ENCODE data around the gene CD9. TPM values are rescaled to one million over a fixed set of nuclear protein-coding genes. Genes with fewer than 3 reads are reported as not detected.

The CD9 gene
- total and polyA plus RNA-seq, 2 donors: 215 to 554 TPM

DNA sequence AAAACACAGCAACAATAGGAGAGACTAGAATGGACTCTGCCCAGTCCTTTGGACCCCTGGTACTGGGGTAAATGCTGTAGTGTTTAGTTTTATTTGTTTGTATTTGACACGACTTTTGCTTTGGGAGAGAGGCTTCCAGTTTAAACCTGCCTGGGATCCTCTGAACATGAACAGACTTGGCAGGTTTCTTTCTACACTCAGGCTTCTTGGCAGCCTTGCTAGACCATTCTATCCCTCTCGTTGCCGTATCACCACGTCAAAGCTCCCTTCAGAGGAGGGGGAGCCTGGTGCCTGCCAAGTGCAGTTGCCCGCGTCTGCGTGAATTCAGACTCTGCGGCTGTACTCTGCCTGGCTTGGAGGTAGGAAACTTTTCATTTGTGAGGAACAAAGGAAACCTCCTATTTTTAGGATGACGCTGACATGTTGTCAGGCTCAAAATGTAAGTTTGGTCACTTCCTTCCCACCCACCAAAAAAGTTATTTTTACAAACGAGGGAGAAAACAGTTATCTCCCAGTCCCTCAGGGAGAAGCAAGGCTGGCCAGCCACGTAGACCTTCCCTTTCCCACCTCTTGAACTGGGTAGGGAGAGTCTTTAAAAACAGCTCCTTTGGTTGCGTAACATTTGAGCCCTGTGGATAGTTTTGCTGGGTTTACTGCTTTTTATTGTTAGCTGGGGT lies 25.9 kb downstream of the CD9 start:
- Histone ChIP-seq H3K36me3 (ENCODE audit: insufficient read depth) (no peaks in the 10 kb centered on the region), H3K4me1 (ENCODE audit: insufficient read depth) (peaks cover 8% of the 10 kb centered on the region), H3K27ac (ENCODE audit: low read depth) (peak overlapping the region; percentile 91), H3K4me3 (ENCODE audit: low read depth, low read length) (no peak overlapping the region)
- WGBS: 9% methylated on average over 12 of the region's 12 CpGs
- DNase-seq (ENCODE audit: extremely low spot score): peak; percentile 66

DNA sequence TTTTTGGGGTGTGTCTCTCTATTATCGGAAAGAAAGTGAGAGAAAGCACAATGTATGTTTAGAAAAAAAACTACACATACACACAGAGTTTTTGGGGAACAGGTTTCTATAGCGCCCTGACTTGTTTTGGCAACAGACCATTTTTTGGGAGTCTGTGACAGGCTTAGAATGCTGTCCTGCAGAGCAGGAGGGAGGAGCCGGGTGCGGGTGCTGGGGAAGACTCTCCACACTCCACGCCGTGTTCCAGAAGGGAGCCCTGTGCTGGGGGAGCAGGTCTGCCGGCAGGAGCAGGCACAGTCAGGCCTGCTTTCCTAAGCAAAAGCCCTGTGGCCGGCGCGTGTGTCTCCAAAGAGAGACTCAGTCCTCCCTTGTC lies 26.5 kb downstream of the CD9 start:
- H3K4me3 ChIP-seq (ENCODE audit: low read depth, low read length): no peak overlapping the region
- H3K36me3 ChIP-seq (ENCODE audit: insufficient read depth): no peaks in the 10 kb centered on the region
- peak overlapping the region; percentile 91 for H3K27ac ChIP-seq (ENCODE audit: low read depth)
- peaks cover 8% of the 10 kb centered on the region for H3K4me1 ChIP-seq (ENCODE audit: insufficient read depth)
- WGBS: 33% methylated on average over 10 of the region's 10 CpGs
- no peak for DNase-seq (ENCODE audit: extremely low spot score)

DNA sequence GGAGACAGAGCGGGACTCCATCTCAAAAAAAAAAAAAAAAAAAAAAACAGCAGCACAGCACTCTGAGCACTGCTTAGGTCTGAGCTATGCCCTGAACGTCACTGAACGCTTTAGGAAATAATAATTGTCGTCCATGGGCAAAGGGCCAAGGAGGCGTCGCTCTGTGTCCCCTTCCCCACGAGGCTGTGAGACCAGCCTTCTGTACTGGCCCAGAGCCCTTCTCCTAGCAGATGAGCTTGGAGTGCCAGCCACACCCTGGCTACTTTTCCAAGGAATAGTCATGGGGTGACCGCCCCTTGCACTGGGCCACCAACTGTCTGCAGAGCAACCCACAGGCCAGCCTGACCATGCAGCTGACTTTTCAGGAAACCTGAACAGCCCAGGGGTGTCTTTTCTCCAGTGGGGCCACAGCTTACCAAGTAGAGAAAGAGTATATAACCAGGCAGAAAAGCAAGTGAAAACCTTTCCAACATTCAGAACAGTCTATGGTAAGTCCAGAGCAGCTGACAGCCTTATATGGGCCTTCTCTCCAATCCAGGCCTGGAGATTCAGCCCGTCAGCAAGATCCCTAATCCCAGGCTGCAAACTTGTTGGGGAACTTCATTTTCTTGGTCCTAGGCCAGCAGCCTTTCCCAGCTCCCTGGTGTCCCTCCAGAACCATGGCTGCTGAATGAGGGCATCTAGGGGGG lies 28.5 kb downstream of the CD9 start:
- DNase-seq (ENCODE audit: extremely low spot score): no peak
- 25% methylated on average over 9 of the region's 9 CpGs for WGBS
- no peak overlapping the region for H3K4me3 ChIP-seq (ENCODE audit: low read depth, low read length)
- H3K4me1 ChIP-seq (ENCODE audit: insufficient read depth): peaks cover 8% of the 10 kb centered on the region
- H3K36me3 ChIP-seq (ENCODE audit: insufficient read depth): no peaks in the 10 kb centered on the region
- peak overlapping the region; percentile 90 for H3K27ac ChIP-seq (ENCODE audit: low read depth)

DNA sequence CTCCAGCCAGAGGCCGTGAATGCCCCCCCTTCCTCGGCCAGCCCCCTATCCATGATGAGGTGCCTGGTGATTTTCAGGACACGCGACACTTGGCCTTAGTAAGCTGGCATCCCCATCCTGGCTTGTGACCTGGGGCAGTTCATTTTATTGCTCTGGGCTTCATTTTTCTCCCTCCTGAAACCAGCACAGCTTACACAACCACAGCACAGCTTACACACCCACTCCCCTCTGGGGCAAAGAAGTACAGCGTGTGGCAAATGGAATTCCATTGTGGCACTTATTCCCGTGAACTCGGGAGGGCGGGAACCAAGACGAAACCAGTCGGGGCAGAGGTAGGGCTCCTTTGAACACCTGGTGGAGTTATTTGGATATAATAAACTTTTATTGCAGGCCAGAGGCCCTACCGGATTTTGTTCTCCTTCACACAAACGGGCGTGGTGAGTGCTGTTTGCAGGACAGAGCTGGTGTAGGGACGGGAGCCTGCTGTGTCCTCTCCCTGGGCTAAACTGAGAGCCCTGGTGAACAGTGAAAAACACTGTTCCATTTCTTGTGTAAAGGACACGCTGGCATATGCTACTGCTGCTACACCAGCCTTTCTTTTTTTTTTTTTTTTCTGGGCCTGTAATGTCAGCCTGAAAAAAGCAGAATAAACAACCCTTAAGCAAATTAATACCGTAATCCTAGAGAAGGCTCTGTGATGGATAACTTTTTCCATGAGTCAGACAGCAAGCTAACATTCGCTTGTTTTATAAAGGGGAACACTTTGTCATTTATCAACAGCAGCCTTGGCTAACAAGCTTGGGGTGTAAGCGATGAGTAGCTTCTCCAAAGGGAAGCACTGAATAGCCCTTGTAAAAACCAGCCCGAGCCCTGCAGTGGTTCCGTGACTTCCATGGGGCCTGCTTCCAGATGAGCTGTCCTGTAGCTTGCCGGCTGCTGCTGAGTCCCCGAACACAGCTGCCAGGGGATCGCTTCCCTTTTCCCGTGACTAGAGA lies 29.3 kb downstream of the CD9 start:
- H3K4me1 ChIP-seq (ENCODE audit: insufficient read depth): peaks cover 8% of the 10 kb centered on the region
- WGBS: 16% methylated on average over 24 of the region's 24 CpGs

DNA sequence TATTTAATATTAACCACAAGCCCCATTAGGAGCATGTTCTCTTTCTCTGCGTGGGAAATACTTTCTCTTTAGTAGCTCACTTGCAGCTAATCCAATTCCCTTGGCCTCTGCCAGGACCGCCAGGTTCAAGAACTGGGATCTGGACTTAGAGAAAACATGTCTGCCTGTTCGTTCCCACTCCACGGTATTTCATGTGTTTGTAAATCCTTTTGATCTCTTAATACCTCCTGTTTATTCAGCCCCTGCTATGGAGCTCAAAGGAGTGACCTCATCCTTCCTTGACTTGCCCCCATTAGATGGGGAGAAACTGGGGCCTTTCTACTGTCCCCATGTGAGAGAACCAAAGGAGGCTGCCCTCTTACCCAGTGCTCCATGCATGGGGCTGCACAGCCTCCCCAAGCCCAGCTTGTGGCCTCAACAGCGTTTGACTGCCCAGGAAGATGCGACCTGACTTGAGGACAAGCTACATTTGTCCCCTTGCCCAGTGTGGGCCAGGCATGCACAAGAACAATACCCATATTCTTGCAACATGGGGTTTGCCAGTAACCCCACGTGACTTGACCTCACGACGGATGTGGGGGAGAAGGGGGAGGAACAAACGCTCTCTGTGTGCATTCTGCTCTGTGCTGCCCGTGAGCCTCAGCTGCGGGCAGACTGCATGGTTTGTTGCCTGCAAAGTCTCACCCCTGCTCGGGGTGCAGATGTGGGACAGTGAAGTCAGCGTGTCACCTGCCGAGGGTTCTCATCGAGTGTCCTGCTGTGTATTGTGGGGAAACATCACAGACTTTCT lies 30.3 kb downstream of the CD9 start:
- Histone ChIP-seq H3K27ac (ENCODE audit: low read depth) (peak overlapping the region; percentile 90), H3K36me3 (ENCODE audit: insufficient read depth) (no peaks in the 10 kb centered on the region), H3K4me3 (ENCODE audit: low read depth, low read length) (no peak overlapping the region), H3K4me1 (ENCODE audit: insufficient read depth) (peaks cover 8% of the 10 kb centered on the region)
- 32% methylated on average over 16 of the region's 16 CpGs for WGBS
- DNase-seq (ENCODE audit: extremely low spot score): no peak

More for the DNA sequence above, 29.3 kb downstream of the CD9 start:
- no peak overlapping the region for H3K4me3 ChIP-seq (ENCODE audit: low read depth, low read length)
- peak; percentile 77 for DNase-seq (ENCODE audit: extremely low spot score)
- H3K27ac ChIP-seq (ENCODE audit: low read depth): peak overlapping the region; percentile 90
- H3K36me3 ChIP-seq (ENCODE audit: insufficient read depth): no peaks in the 10 kb centered on the region

DNA sequence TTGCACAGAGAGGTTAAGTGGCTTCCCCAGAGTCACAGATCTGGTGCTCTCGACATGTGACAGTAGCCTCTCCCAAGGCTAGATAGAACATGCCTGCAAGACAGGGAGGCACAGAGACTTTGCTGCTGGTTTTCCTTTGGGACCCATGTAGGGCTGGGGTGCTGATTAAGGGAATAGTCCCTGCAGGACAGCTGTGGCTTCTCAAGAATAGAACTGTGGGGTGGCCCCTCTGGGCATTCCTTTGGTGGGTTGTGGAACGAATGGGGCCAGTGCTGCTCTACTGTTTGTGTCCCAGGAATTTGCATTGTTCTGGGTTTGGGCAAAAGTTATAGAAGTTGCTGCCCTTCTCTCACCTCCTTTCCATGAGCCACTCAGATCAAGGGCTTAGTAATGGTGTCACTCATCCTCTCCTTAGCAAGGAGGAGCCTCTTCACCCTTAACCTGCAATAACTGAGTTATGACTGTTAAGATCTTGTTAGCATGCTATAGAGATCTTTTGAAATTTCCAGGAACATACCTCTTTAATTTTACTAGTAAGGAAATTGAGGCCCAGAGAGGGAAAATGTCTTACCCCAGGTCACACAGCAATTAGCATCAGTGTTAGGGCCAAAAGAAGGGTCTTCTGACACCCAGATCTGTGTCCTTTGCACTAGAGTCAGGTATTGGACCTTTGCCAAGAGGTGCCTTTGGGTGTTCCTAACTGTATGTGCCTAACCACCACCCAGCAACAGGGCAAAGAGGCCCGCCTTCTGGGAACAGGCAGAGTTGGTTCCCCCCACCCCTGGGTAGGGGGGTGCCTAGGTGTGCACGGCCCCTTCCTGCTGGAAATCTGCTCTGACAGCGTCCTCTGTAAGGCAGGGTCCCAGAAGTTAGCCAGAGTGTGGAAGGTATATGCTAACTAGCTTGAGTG lies 31.4 kb downstream of the CD9 start:
- Histone ChIP-seq H3K36me3 (ENCODE audit: insufficient read depth) (no peaks in the 10 kb centered on the region), H3K4me1 (ENCODE audit: insufficient read depth) (peaks cover 8% of the 10 kb centered on the region), H3K4me3 (ENCODE audit: low read depth, low read length) (no peak overlapping the region), H3K27ac (ENCODE audit: low read depth) (peak overlapping the region; percentile 19)
- no peak for DNase-seq (ENCODE audit: extremely low spot score)
- 70% methylated on average over 5 of the region's 5 CpGs for WGBS

DNA sequence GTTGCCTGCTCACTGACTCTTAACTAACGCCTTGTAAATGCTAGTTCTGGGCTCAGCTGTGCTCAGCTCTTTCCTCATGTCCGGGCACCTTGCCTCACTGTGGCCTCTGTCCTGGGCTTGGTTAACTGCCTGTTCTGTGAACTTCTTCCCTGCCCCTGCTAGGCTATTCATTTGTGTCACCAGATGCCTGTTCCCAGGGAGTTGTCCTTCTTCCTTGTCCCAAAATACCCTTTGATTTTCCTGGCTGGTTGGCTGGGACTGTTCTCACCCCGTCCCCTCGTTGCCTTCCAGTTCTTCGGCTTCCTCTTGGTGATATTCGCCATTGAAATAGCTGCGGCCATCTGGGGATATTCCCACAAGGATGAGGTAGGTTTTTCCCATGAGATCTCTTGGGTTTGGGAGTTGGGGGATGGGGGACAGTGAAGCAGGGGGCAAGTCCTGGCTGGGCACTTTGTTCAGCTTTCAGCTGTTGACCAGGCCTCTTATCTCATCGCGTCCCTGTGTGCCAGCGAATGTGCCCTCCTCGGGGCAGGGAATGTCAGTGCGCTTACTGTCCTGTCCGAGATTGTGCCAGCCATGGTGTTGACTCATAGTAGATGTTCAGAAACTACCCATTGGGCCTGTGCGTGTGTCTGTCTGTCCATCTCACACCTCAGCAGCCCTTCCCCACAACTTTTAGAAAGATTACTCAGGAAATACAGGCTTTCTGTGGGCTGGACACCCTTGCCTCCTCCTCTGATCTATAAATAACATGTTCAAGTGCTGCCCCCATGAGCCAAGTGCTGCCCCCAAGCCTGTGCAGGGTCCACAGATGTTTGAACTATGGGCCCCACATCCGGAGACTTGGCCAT lies 33.1 kb downstream of the CD9 start:
- no peak overlapping the region for H3K4me3 ChIP-seq (ENCODE audit: low read depth, low read length)
- no peaks in the 10 kb centered on the region for H3K36me3 ChIP-seq (ENCODE audit: insufficient read depth)
- H3K27ac ChIP-seq (ENCODE audit: low read depth): no peak overlapping the region
- 75% methylated on average over 15 of the region's 15 CpGs for WGBS
- no peaks in the 10 kb centered on the region for H3K4me1 ChIP-seq (ENCODE audit: insufficient read depth)
- DNase-seq (ENCODE audit: extremely low spot score): no peak

DNA sequence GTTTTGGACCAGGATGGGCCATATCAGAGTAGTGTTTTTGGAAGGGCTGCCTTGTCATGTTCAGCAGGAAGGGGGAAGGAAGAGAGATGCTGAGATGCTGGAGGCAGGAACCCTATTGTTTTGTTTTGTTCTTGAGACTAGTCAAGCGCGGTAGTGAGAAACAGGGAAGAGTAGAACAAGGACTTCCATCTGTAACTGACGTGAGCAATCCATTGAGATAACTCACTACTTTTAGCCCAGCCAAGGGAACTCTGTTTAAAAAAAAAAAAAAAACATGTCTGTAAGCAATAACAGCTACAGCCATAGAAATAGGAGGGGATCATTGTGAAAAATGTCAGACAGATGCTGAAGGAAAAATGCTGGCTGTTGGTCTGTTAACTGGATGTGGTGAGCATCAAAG lies 34.0 kb downstream of the CD9 start:
- no peak overlapping the region for H3K4me3 ChIP-seq (ENCODE audit: low read depth, low read length)

DNA sequence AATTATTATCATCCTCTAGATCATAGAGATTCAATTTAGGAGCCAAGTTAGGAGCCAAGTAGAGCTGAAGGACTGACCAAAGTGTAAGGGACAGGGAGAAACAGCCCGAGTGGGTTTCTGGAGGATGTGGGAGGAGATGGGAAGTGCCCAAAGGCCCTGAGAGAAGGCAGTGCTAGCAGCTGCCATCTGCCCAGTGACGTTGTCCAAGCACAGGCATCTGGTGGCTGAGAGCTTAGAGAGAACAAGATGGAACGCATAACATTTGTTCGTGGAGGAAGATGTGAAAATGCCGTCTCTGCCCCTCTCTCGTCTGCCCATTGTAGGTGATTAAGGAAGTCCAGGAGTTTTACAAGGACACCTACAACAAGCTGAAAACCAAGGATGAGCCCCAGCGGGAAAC lies 34.7 kb downstream of the CD9 start:
- no peak overlapping the region for H3K27ac ChIP-seq (ENCODE audit: low read depth)
- H3K4me1 ChIP-seq (ENCODE audit: insufficient read depth): no peaks in the 10 kb centered on the region
- no peaks in the 10 kb centered on the region for H3K36me3 ChIP-seq (ENCODE audit: insufficient read depth)
- H3K4me3 ChIP-seq (ENCODE audit: low read depth, low read length): no peak overlapping the region
- no peak for DNase-seq (ENCODE audit: extremely low spot score)
- 67% methylated on average over 7 of the region's 7 CpGs for WGBS

More for the DNA sequence above, 34.0 kb downstream of the CD9 start:
- Histone ChIP-seq H3K27ac (ENCODE audit: low read depth) (no peak overlapping the region), H3K36me3 (ENCODE audit: insufficient read depth) (no peaks in the 10 kb centered on the region), H3K4me1 (ENCODE audit: insufficient read depth) (no peaks in the 10 kb centered on the region)
- 43% methylated on average over 3 of the region's 3 CpGs for WGBS
- no peak for DNase-seq (ENCODE audit: extremely low spot score)

DNA sequence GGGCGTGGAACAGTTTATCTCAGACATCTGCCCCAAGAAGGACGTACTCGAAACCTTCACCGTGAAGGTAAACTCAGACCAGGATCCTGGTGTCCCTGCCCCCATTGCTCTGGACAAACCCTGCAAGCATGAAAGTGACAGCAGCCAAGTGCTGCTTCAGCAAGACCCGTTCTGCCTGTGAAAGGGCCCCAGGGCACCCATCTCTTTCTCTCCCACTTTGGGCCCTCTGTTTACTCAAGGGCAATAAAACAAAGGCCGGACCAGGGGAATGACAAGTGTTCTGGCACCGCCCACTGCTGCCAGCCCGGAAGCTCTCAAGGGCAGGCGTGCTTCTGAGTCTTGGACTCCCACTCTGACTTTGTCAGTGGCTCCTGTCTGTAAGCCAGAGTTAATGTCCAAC lies 35.3 kb downstream of the CD9 start:
- H3K36me3 ChIP-seq (ENCODE audit: insufficient read depth): no peaks in the 10 kb centered on the region
- no peaks in the 10 kb centered on the region for H3K4me1 ChIP-seq (ENCODE audit: insufficient read depth)
- H3K4me3 ChIP-seq (ENCODE audit: low read depth, low read length): no peak overlapping the region
- 55% methylated on average over 9 of the region's 9 CpGs for WGBS
- H3K27ac ChIP-seq (ENCODE audit: low read depth): no peak overlapping the region
- DNase-seq (ENCODE audit: extremely low spot score): no peak

DNA sequence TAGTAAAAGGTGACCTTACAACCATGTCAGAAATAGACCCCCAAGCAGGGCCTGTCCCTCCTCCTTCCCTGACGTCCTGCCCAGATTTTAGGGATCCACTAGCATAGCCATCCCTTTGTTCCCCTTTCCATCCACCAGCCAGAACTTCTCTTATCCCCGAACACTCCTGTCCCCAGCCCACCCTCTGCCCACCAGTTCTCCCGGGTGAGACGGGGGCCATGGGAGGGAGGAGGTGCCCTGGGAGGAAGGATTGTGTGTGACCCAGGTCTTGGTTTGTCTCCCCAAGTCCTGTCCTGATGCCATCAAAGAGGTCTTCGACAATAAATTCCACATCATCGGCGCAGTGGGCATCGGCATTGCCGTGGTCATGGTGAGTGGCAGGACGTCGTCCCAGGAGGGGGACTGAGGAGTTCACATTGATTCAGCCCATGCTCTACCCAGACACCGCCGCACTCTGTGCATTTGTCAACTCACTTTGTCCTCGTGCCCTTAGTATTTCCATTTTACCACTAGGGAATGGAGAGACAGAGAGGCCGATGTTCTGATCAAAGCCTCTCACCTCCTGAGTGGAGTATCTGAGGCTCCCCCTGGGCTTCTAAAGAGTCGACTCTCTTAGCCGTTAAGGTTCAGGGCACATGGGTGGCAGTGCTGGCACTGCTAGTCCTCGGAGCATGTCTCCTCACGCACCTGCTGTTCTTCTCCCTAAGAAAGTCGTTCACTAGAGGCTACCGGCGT lies 35.9 kb downstream of the CD9 start:
- no peak overlapping the region for H3K4me3 ChIP-seq (ENCODE audit: low read depth, low read length)
- WGBS: 83% methylated on average over 22 of the region's 22 CpGs
- DNase-seq (ENCODE audit: extremely low spot score): no peak
- H3K36me3 ChIP-seq (ENCODE audit: insufficient read depth): no peaks in the 10 kb centered on the region
- no peaks in the 10 kb centered on the region for H3K4me1 ChIP-seq (ENCODE audit: insufficient read depth)
- H3K27ac ChIP-seq (ENCODE audit: low read depth): peak overlapping the region; percentile 40
